K562 (cell line): ENCODE measurements around the gene NOL11. TPM values are rescaled to one million over a fixed set of nuclear protein-coding genes. Genes with fewer than 3 reads are reported as not detected.

Source experiments
- CBFA2T3 ChIP-seq: fragments of 450-650 bp; IDR thresholded peaks from 2 replicates; pipeline ENCODE4 v1.6.1; 2017
- ETV1 ChIP-seq: fragments of 450-650 bp; conservative IDR thresholded peaks from 2 replicates; pipeline ENCODE4 v1.6.1; 2016; ENCODE audit warnings: missing genetic modification characterization, control low read depth, low read depth, missing compliant biosample characterization
- KLF13 ChIP-seq: fragments of 450-650 bp; IDR thresholded peaks from 2 replicates; pipeline ENCODE4 v1.6.1; 2016; ENCODE audit warnings: missing genetic modification characterization, low read depth, mild to moderate bottlenecking, missing compliant biosample characterization, moderate library complexity, borderline replicate concordance
- POLR2H ChIP-seq: IDR thresholded peaks from 2 replicates; pipeline ENCODE4 v1.6.1; 2016; ENCODE audit warnings: missing genetic modification characterization, low read depth, mild to moderate bottlenecking, control low read depth, missing compliant biosample characterization, moderate library complexity
- RBM15 ChIP-seq: fragments of 200-400 bp; formaldehyde crosslinking; IDR thresholded peaks from 2 replicates; pipeline ENCODE4 v1.6.1; 2018; ENCODE audit warnings: mild to moderate bottlenecking, low read length, moderate library complexity; ENCODE audit not compliant: insufficient read depth
- SNRNP70 ChIP-seq: fragments of 200-400 bp; formaldehyde crosslinking; optimal IDR thresholded peaks from 2 replicates; pipeline ENCODE3; 2017; ENCODE audit warnings: low read depth, low read length
- SREBF1 ChIP-seq: fragments of 150-350 bp; IDR thresholded peaks from 2 replicates; pipeline ENCODE4 v1.6.1; 2014; ENCODE audit warnings: antibody characterized with exemption, low read depth, low read length, borderline replicate concordance
- U2AF2 ChIP-seq: fragments of 200-400 bp; formaldehyde crosslinking; optimal IDR thresholded peaks from 2 replicates; pipeline ENCODE3; 2017; ENCODE audit warnings: low read depth, mild to moderate bottlenecking, low read length
- ZNF184 ChIP-seq: sonication (generic); formaldehyde crosslinking; IDR thresholded peaks from 2 replicates; pipeline ENCODE4 v1.5.0; 2020; ENCODE audit warnings: missing genetic modification reagents
- ZNF324 ChIP-seq: fragments of 250-450 bp; sonication (Bioruptor Pico); IDR thresholded peaks from 2 replicates; pipeline ENCODE4 v1.4.0; 2020; ENCODE audit warnings: mild to moderate bottlenecking
- ZSCAN29 ChIP-seq: fragments of 450-650 bp; IDR thresholded peaks from 2 replicates; pipeline ENCODE4 v1.6.1; 2017
- polyA plus RNA-seq, 8 experiments: library from polyadenylated mRNA; depleted of rRNA in 4 of 8; stranded (reverse) in 5 of 8; unstranded in 3 of 8; fragments of >200 nt; fragmentation: Nextera tagmentation in 2 of 8; fragmentation: Illumina TruSeq in 1 of 8; extraction: Ambion mirVana in 2 of 8; extraction: Trizol in 1 of 8; gene quantifications; 2 replicates each; pipeline versions ENCODE4 v1.2.1 to v1.2.3, GENCODE V29; 2011 to 2014; ENCODE audit warnings: inconsistent platforms in 1 of 8, missing spikeins in 1 of 8
- total RNA-seq, 7 experiments: library from RNA; depleted of rRNA in 6 of 7; stranded (reverse); fragments of >200 nt in 6 of 7; fragmentation: Illumina TruSeq in 2 of 7; extraction: Trizol in 2 of 7; gene quantifications; 2 replicates each; pipeline versions ENCODE4 v1.2.1 to v1.2.3, GENCODE V29; 2011 to 2021; ENCODE audit warnings: low replicate concordance in 1 of 7
- TF ChIP-seq, protein P1 (sequence below): fragments of 450-650 bp; IDR thresholded peaks from 2 replicates; pipeline ENCODE4 v1.6.1; 2018; ENCODE audit not compliant: partially characterized antibody
- TF ChIP-seq, protein P2 (sequence below): fragments of 200-800 bp; sonication (Bioruptor generic); IDR thresholded peaks from 2 replicates; pipeline ENCODE4 v1.6.1; 2017; ENCODE audit warnings: missing genetic modification characterization, missing compliant biosample characterization
- TF ChIP-seq, protein P3 (sequence below): sonication (generic); formaldehyde crosslinking; IDR thresholded peaks from 2 replicates; pipeline ENCODE4 v1.8.0; 2022; ENCODE audit warnings: mild to moderate bottlenecking, low read depth, missing genetic modification reagents
- TF ChIP-seq, protein P4 (sequence below), 2 experiments: IDR thresholded peaks; 2 replicates each; pipeline ENCODE4 v1.6.1; 2011; ENCODE audit warnings: borderline replicate concordance in 1 of 2, control low read depth in 1 of 2, low read depth in 1 of 2, low read length in 1 of 2, mild to moderate bottlenecking in 1 of 2, mixed read lengths in 1 of 2, moderate library complexity in 1 of 2; ENCODE audit not compliant: insufficient read depth in 1 of 2, insufficient read length in 1 of 2, poor library complexity in 1 of 2, severe bottlenecking in 1 of 2; ENCODE audit errors: extremely low read depth in 1 of 2
- TF ChIP-seq, protein P5 (sequence below), 2 experiments: fragments of 200-800 bp in 1 of 2; sonication (Bioruptor generic) in 1 of 2; sonication (generic) in 1 of 2; formaldehyde crosslinking in 1 of 2; IDR thresholded peaks in 1 of 2; conservative IDR thresholded peaks in 1 of 2; 2 replicates each; pipeline versions ENCODE4 v1.5.0 to v1.6.1; 2016 to 2020; ENCODE audit warnings: missing compliant biosample characterization in 1 of 2, missing genetic modification characterization in 1 of 2, missing genetic modification reagents in 1 of 2

The NOL11 gene
- total and polyA plus RNA-seq, 9 of the 15 experiments (the other 6 are each of a cell fraction or from before 2014, with no cell fraction given): 61.1 to 175 (median 121) TPM

DNA sequence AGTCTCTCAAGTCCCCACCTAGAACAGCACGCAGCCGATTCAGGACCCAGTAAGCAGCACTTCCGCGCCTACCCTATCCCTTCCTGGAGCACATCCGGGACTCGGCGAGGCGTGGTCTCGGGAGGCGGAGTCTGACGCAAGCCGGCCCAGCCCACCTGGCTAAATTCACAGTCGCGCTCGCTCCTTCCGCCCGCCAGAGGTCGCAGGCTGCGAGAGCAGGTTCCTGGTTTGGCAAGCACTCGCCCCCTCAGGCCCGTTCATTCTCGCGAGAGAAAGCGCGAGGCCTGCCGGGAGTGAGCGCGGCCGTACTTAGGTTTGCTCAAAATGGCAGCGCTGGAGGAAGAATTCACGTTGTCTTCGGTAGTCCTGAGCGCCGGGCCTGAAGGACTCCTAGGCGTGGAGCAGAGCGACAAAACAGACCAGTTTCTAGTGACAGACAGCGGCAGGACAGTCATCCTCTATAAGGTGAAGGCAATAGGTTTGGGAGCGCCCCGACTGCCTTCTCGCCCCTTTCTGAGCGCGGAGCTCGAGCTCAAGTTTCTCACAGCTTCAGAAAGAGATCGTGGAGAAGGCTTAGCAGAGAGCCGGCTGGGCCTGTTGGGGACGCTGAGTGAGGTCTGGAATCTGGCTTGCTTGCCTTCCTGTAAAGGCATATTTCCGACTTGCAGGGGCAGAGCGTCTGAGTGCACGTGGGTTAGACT lies at the start of gene NOL11 (continued):
- TF ChIP-seq, protein P1, sequence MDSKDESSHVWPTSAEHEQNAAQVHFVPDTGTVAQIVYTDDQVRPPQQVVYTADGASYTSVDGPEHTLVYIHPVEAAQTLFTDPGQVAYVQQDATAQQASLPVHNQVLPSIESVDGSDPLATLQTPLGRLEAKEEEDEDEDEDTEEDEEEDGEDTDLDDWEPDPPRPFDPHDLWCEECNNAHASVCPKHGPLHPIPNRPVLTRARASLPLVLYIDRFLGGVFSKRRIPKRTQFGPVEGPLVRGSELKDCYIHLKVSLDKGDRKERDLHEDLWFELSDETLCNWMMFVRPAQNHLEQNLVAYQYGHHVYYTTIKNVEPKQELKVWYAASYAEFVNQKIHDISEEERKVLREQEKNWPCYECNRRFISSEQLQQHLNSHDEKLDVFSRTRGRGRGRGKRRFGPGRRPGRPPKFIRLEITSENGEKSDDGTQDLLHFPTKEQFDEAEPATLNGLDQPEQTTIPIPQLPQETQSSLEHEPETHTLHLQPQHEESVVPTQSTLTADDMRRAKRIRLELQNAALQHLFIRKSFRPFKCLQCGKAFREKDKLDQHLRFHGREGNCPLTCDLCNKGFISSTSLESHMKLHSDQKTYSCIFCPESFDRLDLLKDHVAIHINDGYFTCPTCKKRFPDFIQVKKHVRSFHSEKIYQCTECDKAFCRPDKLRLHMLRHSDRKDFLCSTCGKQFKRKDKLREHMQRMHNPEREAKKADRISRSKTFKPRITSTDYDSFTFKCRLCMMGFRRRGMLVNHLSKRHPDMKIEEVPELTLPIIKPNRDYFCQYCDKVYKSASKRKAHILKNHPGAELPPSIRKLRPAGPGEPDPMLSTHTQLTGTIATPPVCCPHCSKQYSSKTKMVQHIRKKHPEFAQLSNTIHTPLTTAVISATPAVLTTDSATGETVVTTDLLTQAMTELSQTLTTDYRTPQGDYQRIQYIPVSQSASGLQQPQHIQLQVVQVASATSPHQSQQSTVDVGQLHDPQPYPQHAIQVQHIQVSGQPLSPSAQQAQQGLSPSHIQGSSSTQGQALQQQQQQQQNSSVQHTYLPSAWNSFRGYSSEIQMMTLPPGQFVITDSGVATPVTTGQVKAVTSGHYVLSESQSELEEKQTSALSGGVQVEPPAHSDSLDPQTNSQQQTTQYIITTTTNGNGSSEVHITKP: peak; percentile 66
- TF ChIP-seq POLR2H (tag): peak; percentile 97
- TF ChIP-seq SNRNP70: no peak
- TF ChIP-seq, protein P2, sequence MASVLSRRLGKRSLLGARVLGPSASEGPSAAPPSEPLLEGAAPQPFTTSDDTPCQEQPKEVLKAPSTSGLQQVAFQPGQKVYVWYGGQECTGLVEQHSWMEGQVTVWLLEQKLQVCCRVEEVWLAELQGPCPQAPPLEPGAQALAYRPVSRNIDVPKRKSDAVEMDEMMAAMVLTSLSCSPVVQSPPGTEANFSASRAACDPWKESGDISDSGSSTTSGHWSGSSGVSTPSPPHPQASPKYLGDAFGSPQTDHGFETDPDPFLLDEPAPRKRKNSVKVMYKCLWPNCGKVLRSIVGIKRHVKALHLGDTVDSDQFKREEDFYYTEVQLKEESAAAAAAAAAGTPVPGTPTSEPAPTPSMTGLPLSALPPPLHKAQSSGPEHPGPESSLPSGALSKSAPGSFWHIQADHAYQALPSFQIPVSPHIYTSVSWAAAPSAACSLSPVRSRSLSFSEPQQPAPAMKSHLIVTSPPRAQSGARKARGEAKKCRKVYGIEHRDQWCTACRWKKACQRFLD (CRISPR knock-in tag): peak; percentile 41; the same call in 1 of the 2 replicates
- no peak for TF ChIP-seq ZNF184 (CRISPR knock-in tag)
- peak; percentile 96 for TF ChIP-seq ETV1 (tag)
- TF ChIP-seq ZNF324 (CRISPR knock-in tag): no peak
- TF ChIP-seq SREBF1: 0 out of 2 replicates have a peak, but pooled peaks have one; percentile 40
- TF ChIP-seq, protein P3, sequence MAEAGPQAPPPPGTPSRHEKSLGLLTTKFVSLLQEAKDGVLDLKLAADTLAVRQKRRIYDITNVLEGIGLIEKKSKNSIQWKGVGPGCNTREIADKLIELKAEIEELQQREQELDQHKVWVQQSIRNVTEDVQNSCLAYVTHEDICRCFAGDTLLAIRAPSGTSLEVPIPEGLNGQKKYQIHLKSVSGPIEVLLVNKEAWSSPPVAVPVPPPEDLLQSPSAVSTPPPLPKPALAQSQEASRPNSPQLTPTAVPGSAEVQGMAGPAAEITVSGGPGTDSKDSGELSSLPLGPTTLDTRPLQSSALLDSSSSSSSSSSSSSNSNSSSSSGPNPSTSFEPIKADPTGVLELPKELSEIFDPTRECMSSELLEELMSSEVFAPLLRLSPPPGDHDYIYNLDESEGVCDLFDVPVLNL (CRISPR knock-in tag): 0 out of 2 replicates have a peak, but pooled peaks have one; percentile 9
- TF ChIP-seq CBFA2T3: no peak
- TF ChIP-seq, protein P4, sequence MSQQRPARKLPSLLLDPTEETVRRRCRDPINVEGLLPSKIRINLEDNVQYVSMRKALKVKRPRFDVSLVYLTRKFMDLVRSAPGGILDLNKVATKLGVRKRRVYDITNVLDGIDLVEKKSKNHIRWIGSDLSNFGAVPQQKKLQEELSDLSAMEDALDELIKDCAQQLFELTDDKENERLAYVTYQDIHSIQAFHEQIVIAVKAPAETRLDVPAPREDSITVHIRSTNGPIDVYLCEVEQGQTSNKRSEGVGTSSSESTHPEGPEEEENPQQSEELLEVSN (IDR thresholded peaks at IDR 0.05; ENCODE audit: borderline replicate concordance in 1 of 2, extremely low read depth in 1 of 2, insufficient read depth in 1 of 2, insufficient read length in 1 of 2, low read depth in 1 of 2, low read length in 1 of 2, poor library complexity in 1 of 2, severe bottlenecking in 1 of 2): peak; percentile 37 to 43
- no peak; the same call in 1 of the 2 replicates for TF ChIP-seq KLF13 (tag)
- no peak for TF ChIP-seq RBM15
- no peak for TF ChIP-seq U2AF2
- no peak for TF ChIP-seq ZSCAN29
- TF ChIP-seq, protein P5, sequence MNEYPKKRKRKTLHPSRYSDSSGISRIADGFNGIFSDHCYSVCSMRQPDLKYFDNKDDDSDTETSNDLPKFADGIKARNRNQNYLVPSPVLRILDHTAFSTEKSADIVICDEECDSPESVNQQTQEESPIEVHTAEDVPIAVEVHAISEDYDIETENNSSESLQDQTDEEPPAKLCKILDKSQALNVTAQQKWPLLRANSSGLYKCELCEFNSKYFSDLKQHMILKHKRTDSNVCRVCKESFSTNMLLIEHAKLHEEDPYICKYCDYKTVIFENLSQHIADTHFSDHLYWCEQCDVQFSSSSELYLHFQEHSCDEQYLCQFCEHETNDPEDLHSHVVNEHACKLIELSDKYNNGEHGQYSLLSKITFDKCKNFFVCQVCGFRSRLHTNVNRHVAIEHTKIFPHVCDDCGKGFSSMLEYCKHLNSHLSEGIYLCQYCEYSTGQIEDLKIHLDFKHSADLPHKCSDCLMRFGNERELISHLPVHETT (CRISPR knock-in tag; conservative IDR thresholded peaks at IDR 0.05 in 1 of 2, IDR thresholded peaks at IDR 0.05 in 1 of 2): peak in 1 of 2 experiments; percentile 68; a peak in 1 of 4 replicates
